ENCODE results near the gene NDUFS4.
"Not testable (repeated sequence)": the region's sequence is repeated elsewhere in the genome, so short reads cannot be mapped to it uniquely, and the experiment has no call there.

NDUFS4 gene

DNA sequence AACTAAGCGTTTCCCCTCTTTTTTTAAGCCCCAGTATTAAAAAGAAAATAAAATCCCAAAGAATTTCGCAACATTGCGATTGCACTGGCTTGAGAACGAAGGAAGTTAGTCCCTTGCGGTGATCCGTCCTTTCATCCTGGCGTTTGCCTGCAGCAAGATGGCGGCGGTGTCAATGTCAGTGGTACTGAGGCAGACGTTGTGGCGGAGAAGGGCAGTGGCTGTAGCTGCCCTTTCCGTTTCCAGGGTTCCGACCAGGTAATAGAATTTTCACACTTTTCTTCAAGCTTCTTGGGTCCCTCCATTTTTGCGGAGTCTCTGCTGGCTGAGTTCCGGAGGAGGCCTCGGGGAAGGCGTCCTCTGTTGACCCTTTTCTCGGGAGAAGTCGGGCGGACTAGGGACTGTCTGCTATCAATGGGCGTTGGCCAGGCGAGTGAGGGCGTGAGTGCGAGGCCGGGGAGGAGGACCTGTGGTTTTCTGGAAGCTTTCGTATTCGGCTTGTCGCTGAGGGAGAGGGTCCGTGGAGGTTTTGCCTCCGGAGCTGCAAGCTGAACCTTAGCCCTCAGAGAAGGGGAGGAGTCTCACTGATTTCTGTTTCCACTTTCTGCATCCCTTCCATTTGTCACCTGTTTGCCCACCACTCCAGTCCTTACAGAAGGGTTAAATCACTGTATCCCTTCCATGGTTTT is at the start of gene NDUFS4:
Gene NDUFS4 (plus strand): TSS at position 134 of the 686 bp plus-strand sequence. CDS start 24 bp downstream, at position 158.
- DNase-seq = peak; percentile 75 to 86 (median 85)

DNA sequence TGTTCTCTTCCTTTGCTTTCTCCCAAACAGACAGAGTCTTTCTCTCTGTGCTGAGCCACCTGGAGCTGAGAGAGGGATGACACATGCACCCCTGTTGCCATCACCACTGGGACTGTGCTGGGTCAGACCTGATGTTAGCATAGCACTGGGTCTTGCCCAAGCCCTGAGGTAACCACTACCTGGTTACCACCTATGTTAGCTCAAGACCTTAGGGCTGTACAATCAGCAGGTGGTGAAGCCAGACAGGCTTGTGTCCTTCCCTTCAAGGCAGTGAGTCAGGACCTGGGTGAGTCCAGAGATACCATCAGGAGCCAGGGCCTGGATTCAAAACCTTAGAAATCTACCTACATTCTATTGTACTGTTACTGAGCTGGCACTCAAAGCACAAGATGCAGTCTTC is 47.9 kb upstream of the NDUFS4 start:
- DNase-seq = no peak

DNA sequence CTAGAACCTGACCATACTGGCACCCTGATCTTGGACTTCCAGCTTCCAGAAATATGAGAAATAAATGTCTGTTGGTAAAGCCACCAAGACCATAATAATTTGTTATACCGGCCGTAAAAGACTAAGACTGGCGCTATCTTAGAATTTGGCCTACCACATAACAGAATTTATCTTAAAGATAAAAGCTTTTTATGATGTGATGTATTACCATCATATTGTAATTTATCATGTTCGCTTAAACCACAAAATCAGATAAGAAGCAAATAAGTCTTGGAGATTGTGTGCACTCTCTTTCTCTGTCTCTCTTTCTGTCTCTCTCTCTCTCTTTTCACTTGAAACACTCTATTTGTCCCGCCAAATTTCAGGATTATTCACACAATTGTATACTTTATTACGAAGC is 44.5 kb upstream of the NDUFS4 start:
- no peak for DNase-seq

DNA sequence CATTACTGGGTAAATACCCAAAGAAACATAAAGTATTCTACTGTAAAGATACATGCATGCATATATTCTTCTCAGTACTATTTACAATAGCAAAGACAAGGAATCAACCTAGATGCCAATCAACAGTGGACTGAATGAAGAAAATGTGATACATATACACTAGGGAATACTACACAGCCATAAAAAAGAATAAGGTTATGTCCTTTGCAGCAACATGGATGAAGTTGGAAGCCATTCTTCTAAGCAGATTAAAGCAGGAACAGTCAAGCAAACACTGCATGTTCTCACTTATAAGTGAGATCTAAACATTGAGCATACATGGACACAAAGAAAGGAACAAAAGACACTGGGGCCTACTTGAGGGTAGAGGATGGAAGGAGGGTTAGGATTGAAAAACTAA is 39.6 kb upstream of the NDUFS4 start:
- DNase-seq = no peak

DNA sequence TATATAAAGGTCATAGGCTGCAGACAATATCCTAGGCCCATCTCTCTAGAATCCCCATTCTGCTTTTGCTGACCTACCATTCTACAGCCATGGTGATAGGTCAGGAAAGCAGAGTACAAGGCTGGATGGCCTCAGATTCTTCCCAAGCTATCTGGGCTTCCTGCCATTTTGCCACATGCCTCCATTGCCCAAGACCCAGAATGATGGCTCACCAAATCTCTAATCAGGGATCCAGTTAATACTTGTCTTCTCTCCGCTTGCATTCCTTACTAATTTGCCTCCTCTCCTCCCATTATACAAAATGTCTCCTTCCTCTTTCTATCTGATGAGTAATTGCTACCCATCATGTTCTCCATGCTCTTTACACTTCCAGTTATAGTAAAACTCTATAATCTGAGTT is 22.7 kb upstream of the NDUFS4 start:
- DNase-seq = no peak

DNA sequence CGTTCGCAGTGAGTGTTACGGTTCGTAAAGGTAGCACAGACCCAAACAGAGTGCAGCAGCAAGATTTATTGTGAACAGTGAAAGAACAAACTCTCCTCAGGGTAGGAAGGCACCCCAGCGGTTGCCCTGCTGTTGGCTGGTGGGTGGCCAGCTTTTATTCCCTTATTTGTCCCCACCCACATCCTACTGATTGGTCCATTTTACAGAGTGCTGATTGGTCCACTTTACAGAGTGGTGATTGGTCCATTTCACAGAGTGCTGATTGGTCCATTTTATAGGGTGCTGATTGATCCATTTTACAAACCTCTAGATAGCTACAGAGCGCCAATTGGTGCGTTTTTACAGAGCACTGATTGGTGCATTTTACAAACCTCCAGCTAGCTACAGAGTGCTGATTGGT is 19.7 kb upstream of the NDUFS4 start:
- not testable (repeated sequence) for DNase-seq

DNA sequence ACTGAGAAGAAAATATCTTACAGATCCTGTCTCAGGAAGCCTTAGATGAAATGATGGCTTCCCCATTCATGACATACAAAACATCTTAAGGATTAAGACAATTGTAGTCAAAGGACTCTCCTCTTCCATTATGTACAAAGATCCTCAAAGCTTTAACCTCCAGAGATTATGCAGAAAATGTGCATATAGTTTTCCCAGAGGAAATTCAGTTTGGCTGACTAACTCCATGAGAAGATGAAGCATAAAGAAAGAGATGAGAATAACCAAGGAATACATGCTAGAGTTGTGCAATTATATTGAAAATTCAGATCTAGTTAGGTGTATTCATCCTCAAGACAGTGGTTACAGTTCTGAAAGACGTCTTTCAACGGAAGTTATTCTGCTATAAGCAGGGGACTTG is 18.6 kb upstream of the NDUFS4 start:
- no peak for DNase-seq

DNA sequence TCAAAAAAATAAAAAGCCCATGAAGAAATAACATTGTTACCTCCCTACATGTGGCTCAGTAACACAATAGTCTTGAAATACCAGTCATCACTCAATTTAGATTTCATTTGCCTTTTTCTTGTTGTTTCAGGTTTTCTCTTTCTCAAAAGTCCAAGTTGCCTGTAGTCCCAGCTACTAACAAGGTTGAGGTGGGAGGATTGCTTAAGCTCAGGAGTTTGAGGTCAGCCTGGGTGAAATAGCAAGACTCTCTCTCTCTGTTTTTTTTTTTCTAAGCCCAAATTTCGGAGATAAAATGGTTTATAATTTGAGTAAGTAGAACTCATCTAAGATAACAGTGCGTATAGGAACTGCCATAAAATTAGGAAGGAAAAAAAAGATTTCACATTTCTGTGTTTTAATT is 17.5 kb upstream of the NDUFS4 start:
- DNase-seq = no peak

DNA sequence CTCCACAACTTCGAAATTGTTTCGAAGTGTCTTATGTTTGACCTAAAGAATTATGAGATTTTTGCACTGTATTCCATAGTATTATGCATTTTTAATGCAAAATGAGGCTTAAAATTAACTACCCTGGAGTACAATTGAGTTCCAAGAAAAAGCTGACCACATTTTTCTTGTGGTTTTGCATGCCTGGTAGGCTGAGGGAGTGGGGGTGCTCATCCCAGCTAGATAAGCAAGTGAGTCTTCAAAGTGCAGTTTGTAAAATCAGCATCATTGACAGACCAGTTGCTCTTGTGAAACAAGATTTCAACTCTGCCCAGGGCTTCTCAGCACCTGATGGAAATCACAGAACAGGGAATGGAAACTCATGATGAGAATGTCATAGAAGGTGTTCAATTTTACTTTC is 17.0 kb upstream of the NDUFS4 start:
- DNase-seq = no peak

DNA sequence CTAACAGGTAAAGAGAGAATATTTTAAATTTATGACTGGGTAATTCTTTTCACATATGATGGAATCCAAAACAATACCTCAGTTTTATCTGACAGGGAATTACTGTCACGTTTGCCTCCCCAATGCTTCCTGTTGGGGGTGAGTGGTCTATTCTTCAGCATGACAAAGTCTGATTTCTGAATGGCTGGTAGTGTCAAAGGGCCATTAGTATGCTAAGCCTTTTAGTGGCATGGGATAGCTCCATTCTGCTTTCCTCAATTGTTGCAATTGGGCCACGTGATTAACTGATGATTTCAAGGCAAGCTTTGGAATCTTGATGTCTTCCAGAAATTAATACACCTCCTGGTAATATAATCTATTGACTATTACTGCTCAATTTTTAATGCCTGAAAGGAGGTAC is 14.7 kb upstream of the NDUFS4 start:
- DNase-seq = no peak

DNA sequence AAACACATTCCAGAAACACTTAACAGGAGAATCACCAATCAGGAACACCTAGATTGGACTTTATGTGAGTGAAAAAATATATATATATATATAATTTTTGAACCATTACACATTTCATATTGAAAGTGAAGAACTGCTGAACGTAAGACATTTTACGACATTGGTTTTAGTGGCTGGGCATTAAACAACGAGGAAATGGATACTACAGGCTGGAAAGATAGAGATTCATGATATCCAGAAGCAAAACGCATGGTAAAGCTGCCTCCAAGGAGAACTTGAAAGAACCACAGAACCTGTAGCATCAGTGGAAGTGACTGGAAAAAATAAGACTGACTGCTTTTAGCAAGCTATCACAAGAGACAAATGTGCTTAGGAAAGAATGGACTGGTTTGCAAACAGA is 13.2 kb upstream of the NDUFS4 start:
- DNase-seq = no peak

DNA sequence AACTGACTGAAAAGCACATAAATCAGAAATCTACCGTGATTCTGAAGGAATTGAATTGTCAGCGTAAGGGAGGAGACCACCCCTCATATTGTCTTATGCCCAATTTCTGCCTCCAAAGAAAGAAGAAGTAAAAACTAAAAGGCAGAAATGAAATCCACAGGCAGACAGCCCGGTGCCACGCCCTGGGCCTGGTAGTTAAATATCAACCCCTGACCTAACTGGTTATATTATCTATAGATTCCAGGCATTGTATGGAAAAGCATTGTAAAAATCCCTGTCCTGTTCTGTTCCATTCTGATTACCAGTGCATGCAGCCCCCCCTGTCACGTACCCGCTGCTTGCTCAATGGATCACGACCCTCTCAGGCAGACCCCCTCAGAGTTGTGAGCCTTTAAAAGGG is 11.9 kb upstream of the NDUFS4 start:
- DNase-seq = not testable (repeated sequence)

DNA sequence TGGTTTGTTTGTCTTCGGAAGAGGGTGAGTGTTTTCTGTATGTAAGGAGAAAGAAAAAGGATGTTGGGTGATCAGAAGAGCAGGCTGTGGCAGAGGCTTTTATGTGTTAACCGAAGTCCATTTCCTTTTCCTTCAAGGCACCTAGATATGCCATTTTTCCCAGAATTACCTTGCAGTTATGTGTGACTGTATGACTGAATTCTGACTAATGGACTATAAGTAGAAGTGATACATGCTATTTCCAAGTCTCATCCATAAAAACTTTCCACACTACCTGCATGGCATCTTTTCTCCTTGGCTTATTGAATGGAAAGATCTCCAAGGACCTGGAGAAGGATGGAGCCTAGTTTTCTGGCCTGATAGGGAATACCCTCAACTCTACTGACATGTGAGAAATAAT is 10.6 kb upstream of the NDUFS4 start:
- no peak for DNase-seq

DNA sequence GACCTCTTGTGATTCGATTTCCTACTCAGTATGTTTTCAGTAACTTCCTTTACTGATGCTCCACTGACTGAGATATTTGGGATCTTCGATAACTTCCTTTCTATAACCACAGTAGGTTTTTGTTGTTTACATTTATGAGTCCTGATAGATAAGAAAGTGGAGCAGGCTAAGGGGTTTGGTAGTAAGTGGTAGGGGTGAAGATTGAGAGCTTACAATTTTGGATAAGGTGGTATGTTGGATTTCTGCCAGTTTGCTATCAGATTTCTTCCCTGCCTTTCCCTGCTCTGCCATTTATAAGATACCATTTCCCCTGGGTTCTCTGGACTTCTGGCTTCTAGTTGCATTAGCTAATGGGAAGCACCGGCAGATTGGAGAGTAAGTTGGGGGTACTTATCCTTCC is 7.9 kb upstream of the NDUFS4 start:
- DNase-seq = no peak

DNA sequence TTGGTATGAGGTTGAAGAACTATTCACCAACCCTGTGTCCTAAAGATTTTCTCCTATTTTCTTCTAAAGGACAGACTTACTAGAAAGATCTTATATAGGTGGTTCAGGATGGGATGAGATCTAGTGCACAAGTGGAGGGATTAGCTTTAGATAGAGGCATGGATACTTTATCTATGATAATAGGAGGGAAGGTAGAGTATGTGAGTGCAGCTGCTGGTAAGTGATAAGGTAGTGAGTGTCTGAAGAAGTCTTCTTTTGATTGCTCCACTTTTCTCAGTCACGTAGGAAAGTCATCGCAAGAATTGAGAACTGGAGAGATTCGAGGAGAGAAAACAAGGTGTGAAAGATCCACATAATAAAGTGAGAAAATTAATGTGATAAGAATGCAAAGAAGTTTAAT is 6.0 kb upstream of the NDUFS4 start:
- DNase-seq = no peak

DNA sequence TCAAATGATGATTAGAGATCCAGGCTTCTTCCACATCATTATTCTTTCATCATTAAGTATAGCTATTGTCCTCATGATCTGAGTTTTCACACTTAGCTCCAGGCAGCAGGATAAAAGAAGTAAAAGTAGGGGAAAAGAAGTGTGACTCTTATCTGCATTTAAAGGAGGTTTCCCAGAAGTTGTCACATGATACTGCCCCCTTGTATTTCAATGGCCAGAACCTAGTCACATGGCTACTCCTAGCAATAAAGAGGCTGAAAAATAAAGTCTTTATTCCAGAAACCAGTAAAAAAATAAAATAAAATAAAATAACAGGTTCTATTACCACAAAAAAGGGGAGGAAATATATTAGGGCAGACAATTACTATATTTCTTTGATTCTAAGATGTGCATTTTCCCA is 5.3 kb upstream of the NDUFS4 start:
- DNase-seq = no peak

DNA sequence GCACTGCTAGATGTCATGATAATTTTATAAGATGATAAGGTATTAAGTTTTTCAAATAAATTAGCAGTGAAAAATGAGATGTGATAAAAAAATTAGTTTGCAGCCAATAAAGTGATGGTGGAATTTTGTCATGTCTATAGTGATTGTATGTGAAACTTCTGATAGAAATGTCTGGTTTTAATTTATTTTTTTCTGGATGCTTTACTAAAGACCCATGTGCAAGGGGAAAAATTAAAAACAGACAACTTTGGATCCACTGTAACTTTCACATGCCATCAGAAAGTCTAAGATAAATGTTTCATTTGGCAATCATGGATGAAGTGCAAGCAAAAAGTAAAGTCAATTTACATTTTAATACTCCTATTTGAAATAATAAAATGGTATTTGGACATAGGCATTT is 4.4 kb upstream of the NDUFS4 start:
- DNase-seq = no peak

DNA sequence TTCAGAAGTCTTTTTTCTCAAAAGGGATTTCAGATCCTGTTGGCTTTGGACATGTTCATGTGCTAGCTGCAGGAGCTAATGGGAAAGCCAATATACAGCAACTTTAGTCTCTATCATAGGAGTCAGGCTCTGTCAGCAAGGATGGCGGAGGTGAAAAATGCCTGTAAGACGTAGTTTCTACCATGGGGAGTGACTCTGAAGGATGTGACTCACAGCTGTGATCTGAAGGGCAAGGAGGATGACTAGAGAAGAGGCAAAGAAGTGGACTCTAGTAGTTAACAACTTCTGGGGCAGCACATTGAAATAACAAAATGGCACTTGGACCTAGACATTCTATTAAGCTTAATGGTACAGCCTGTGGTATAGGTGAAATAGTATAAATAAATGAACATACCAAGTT is 3.1 kb upstream of the NDUFS4 start:
- DNase-seq = no peak

DNA sequence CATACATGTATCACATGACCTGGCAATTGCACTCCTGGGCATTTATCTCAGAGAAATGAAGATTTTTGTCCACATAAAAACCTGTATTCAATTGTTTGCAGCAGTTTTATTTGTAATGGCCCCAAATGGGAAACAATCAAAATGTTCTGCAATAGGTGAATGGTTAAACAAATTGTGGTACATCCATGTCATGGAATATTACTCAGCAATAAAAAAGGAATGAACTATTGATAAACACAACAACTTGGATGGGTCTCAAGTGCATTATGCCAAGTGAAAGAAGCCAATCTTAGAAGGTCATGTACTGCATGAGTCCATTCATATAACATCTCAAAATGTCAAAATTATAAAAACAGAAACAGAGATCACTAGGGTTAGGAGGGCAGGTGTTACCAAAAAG is 1.5 kb upstream of the NDUFS4 start:
- no peak for DNase-seq

DNA sequence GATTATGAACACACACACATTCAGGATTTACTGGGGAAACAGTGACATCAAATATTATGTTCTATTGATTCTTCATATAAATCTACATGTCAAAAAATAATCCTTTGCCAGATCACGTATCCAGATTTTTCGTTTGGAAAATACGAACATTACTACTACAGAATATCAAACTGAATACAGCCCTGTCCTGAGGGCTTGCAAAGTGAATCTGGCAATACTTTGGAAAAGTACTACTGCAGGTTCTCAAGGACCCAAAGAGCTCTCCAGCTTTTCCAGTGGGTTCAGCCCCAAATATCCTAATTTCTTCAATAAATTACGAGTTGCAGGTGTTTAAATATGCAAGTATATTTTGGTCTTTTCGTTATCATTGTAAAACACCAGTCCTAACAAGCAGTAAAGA is 411 bp upstream of the NDUFS4 start:
- no peak for DNase-seq

DNA sequence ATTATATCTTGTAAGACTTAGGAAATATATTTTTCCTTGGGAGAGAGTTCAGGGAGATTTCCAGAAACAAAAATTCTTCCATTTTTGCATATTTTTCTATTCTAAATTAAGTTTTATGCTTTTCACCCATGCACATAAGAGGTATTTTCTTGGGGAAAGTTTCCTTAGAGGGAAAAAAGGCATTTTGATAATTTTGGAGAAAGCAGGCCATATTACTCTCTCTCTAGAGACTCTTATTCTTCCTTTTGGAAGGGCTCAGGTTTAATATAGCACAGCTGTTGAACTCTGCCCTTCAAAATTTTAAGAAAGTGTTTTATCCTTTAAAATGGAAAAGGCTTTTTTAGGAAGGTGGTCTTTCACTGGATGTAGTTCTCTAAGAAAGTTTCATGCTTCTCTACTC is 8.0 kb downstream of the NDUFS4 start:
- DNase-seq = no peak

DNA sequence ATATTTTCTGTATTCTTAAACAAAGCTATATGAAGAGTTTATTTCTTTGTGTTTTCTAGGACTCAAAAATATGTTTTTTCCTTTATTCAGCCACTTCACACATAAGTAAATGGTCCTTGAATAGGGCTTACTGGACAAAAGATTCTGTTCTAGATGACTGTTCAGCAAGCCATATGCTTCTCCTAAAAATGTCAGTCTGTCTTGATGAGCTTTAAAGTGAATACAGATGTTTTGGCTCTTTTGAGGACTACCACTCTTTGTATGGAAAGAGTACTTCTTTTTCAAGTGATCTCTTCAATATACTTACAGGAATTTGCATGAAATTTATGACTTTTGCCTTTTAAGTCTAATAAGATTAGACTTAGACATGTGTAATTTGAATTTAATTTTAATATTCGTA is 8.4 kb downstream of the NDUFS4 start:
- DNase-seq = no peak

DNA sequence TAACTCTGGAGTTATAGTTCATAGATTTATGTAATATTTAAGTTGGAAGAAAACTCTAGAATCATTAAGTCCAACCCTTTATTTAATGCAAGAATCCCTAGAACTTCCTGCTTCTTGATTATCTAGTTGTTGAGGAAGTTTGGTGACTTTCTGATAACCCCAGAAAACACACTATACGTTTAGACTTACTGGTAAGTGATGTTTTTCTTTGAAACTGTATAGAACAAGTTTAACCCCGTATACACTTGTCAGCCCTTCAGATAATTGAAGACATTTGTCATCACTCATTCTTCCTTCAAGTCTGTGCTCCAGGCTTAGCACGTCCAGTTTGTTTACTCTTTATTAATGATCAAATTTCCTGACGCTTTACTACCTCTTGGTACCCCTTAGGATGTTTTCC is 9.0 kb downstream of the NDUFS4 start:
- no peak for DNase-seq

DNA sequence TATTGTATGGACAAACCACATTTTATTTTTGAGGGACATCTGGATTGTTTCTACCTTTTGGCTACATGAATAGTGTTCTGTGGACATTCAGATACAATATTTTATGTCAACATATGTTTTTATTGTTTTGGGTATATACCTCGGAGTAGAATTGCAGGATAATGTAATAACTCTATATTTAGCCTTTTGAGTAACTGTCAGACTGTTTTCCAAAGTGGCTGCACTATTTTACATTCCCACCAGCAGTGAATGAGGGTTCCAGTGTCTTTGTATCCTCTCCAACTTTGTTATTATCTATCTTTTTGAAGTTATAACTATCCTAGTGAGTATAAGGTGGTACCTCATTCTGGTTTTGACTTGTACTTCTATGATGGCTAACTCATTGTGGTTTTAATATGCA is 11.0 kb downstream of the NDUFS4 start:
- no peak for DNase-seq

DNA sequence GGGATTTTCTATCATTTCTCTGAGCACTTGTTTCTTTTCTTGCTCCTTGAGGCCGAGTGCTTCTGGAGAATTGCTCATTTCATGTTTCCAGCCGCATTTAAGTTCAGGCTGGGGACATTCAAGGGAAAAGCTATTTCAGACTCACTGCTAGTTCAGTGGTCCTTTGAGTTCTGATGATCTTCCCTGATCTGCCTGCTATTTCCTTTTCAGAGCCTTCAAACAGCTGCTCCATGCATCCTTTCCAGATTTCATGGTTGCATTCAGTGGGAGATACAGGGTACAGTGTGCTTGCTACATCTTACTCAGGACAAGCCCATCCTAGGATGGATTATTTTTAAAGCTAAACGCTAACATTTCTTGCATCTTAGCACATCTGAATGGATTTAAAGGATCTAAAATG is 14.7 kb downstream of the NDUFS4 start:
- no peak for DNase-seq

DNA sequence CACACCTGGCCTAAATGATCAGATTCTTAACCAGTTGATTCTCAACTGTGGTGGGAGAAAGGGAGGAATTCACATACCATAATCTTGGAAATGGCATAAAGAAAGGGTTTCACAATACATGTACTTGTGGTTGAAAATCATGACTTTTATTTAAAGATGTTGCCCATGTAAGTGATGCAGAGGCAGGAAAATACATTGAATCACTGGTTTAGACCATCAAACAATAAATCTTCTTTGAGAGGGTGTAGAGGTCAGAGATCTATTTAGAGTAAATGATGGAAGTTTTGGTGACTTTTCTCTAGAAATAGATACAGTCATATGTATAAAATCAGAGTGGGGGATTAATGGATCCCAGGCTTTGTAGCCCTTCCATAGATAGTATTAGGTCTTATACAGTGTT is 15.4 kb downstream of the NDUFS4 start:
- DNase-seq = no peak
